ENCODE data around the gene SLC25A22. TPM values are rescaled to one million over a fixed set of nuclear protein-coding genes. Genes with fewer than 3 reads are reported as not detected.

The SLC25A22 gene
- total RNA-seq, 1 donor from 2014 or later = 26.3 TPM

GRCh38 chr11:823441-824291 is 25.6 kb upstream of the SLC25A22 start:
- DNase-seq (ENCODE audit: low spot score) = no peak

- no peak for DNase-seq (ENCODE audit: low spot score)
These were observed 23.7 kb upstream of the SLC25A22 start for GRCh38 chr11:821512-822371.

GRCh38 chr11:820655-821511 is 22.8 kb upstream of the SLC25A22 start:
- DNase-seq (ENCODE audit: low spot score) = no peak

- peak; percentile 96 for DNase-seq (ENCODE audit: low spot score)
These were observed 22.0 kb upstream of the SLC25A22 start for GRCh38 chr11:819943-820649.

DNA sequence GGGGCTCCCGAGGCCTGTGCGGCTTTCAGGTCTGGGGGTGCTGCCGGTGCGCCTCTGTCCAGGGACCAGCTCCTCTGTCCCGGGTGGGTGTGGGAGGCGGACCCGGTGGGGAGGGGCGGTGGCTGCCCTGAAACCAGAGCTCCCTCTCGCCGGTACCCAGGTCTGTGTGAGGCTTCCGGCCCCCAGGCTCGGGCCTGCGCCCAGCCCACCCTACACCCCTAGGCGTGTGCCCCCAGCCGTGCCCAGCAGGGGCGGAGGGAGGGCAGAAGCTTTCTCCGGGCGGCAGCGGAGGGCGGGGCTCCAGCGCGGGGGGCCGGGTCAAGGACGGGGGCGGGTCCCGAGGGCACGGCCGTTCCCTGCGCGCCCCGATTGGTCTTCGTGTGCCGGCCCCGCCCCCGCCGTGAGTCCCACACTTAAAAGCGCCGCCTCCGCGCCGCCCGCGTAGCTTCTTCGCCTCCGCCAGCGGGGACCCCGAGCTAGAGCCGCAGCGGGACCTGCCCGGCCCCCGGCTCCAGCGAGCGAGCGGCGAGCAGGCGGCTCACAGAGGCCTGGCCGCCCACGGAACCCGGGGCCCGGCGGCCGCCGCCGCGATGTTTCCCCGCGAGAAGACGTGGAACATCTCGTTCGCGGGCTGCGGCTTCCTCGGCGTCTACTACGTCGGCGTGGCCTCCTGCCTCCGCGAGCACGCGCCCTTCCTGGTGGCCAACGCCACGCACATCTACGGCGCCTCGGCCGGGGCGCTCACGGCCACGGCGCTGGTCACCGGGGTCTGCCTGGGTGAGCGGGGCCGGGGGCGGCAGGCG is 21.2 kb upstream of the SLC25A22 start:
- peak; percentile 98 for DNase-seq (ENCODE audit: low spot score)

DNA sequence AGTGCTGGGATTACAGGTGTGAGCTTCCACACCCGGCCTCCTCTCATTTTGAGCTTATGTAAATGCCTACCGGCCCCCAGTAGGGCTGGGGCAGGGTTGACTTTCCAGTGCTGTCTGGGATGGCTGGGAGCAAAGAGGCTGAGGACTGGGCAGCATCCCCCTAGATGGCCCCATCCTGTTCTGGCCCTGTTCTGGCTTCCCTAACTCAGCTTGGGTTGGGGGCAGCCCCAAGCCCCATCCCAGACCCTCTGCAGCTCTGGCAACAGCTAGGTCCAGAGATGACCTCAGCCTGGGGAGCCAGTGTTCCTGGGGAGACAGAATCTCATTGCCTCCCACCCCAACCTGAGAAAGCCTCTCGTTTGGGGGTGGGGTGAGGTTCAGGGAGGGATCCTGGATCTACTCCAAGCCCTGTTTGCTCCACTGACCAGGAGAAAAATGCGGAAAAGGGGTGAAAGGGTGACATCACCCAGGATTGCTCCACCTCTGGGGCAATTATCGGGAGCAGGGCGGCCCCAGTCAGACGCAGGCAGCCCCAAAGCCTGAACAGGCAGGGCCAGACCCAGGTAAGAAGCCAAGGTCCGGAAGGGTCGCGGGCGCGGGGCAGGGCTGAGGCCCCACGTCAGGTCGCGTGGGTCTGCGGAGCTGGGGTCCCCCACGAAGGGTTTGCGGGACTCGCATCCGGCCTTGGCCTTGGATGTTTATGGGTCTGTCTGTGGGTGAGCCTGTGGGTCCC is 20.5 kb upstream of the SLC25A22 start, which contains the start of gene PNPLA2:
Gene PNPLA2 (plus strand): TSS at position 519 of the 733 bp plus-strand sequence. CDS start 805 bp downstream, outside the sequence.
- DNase-seq (ENCODE audit: low spot score) = no peak

- no peak for DNase-seq (ENCODE audit: low spot score)
These were observed 18.3 kb upstream of the SLC25A22 start for GRCh38 chr11:816433-816779.

GRCh38 chr11:815675-816432 is 17.8 kb upstream of the SLC25A22 start:
- no peak for DNase-seq (ENCODE audit: low spot score)

- DNase-seq (ENCODE audit: low spot score) = no peak
These were observed 15.5 kb upstream of the SLC25A22 start for GRCh38 chr11:813456-814096.

DNA sequence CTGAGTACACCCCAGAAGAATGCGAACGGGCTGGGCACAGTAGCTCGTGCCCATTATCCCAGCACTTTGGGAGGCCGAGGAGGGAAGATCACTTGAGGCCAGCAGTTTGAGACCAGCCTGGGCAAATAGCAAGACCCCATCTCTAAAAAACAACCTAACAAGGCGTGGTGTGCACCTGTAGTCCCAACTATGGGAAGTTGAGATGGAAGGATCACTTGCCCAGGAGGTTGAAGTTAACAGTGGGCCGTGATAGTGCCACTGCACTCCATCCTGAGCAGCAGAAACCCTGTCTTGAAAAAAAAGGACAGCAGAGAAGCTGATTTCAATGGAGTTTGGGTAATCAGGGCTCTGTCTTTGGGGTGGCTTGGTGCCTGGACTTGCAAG is 15.0 kb upstream of the SLC25A22 start:
- DNase-seq (ENCODE audit: low spot score) = no peak

DNA sequence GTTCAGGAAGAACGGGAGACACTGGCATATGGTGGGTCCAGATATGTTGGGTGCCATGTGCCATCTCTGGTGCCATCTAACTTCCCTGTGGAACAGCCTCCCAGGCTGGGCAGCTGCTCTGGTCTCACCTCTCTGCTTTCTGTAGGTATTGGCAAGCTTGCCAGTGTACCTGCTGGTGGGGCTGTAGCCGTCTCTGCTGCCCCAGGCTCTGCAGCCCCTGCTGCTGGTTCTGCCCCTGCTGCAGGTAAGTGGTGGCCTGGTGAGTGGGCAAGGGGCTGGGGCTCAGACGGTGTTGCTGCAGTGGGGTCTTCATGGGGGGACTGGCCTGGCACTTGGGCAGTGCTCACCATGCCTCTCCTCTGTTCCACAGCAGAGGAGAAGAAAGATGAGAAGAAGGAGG is 14.3 kb upstream of the SLC25A22 start:
- no peak for DNase-seq (ENCODE audit: low spot score)

- DNase-seq (ENCODE audit: low spot score) = no peak
These were observed 13.6 kb upstream of the SLC25A22 start for GRCh38 chr11:811446-812245.

DNA sequence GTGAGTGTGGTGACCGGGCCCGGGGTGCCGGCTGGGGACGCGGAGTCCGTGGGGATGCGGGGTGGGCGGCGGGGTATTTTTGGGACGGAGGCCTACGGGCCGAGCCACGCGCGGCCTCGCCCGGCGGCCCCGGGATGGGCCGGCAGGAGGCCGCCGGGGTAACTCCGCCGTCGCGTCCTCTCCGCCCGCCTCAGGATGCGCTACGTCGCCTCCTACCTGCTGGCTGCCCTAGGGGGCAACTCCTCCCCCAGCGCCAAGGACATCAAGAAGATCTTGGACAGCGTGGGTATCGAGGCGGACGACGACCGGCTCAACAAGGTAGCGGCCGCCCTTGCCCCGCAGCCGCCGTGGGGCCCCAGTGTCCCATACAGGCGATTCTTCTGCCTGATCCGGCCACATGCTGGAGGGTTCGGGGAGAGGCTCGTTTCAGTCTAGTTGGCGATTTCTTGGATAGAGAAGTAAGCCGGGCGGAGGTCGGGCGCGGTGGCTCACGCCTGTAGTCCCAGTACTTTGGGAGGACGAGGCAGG is 12.0 kb upstream of the SLC25A22 start:
- no peak for DNase-seq (ENCODE audit: low spot score)

- DNase-seq (ENCODE audit: low spot score) = peak; percentile 99
These were observed 11.4 kb upstream of the SLC25A22 start, which contains the start of gene RPLP2 for GRCh38 chr11:809287-810039. Gene RPLP2, plus strand, starts transcription at chr11:809967. Its CDS starts 268 bp downstream, at chr11:810235.

DNA sequence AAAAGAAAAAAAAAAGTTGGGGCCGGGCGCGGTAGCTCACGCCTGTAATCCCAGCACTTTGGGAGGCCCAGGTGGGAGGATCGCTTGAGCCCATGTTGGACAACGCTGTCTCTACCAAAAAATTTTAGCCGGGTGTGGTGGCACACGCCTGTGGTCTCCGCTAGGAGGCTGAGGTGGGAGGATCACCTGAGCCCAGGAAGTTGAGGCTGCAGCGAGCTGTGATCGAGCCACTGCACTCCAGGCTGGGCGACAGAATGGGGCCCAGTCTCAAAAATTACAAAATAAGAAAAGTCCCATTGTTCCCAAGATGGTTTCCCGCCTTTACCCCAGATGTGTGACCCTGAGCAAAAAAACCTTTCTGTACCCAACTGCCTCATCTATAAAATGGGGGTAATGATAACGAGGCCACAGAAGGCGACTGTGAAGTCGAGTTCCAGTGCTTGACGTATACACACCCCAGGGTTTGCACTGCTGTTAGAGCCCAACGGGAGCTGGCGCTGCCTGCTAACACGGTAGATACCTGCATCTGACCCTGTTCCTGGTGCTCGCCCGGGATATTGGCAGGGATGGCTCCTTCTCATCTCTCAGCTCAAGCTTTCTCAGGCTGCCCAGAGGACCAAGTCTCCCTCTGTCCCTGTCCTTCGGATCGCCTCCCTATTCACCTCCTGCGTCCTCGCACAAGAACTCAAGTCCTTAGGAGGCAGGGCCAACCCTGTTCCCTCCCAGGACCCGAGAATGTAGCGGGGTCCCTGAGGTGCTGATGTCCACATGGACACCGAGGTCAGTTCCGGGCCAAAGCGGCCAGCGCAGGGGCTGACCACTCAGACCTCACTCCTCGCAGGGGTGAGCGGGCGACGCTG is 10.6 kb upstream of the SLC25A22 start:
- DNase-seq (ENCODE audit: low spot score) = no peak
